Glutamatergic neuron (in vitro differentiated cells): ENCODE data around the gene FRMD7. TPM values are rescaled to one million over a fixed set of nuclear protein-coding genes. Genes with fewer than 3 reads are reported as not detected.
A peak's percentile ranks its signal among the peaks of the same experiment; 100 is the strongest.

Source experiments
- DNase-seq: peaks from one replicate; pipeline ENCODE4 v3.0.0; 2022
- H3K27ac Mint-ChIP-seq: one replicate; pipeline ENCODE4 v1.8.0; 2020; ENCODE audit warnings: mild to moderate bottlenecking, mixed read lengths, inconsistent platforms; ENCODE audit not compliant: unreplicated experiment
- H3K27me3 Mint-ChIP-seq: one replicate; pipeline ENCODE4 v1.8.0; 2020; ENCODE audit warnings: mild to moderate bottlenecking, moderate library complexity, mixed read lengths, inconsistent platforms; ENCODE audit not compliant: unreplicated experiment
- H3K36me3 Mint-ChIP-seq: one replicate; pipeline ENCODE4 v1.8.0; 2020; ENCODE audit warnings: mild to moderate bottlenecking, mixed read lengths, inconsistent platforms; ENCODE audit not compliant: unreplicated experiment
- H3K4me1 Mint-ChIP-seq: one replicate; pipeline ENCODE4 v1.8.0; 2020; ENCODE audit warnings: mild to moderate bottlenecking, low read depth, mixed read lengths, inconsistent platforms; ENCODE audit not compliant: unreplicated experiment
- H3K4me3 Mint-ChIP-seq: one replicate; pipeline ENCODE4 v1.8.0; 2020; ENCODE audit warnings: mild to moderate bottlenecking, mixed read lengths, inconsistent platforms; ENCODE audit not compliant: unreplicated experiment
- H3K9me3 Mint-ChIP-seq: one replicate; pipeline ENCODE4 v1.8.0; 2020; ENCODE audit warnings: mild to moderate bottlenecking, moderate library complexity, mixed read lengths, inconsistent platforms; ENCODE audit not compliant: unreplicated experiment
- total RNA-seq: library from RNA; stranded (reverse); fragmentation: NEBNext Ultra II Directional; extraction: Animal tissue kit (Norgen Biotek cat#: 25700); gene quantifications from one replicate; pipeline ENCODE4 v1.2.1, GENCODE V29; 2021; ENCODE audit not compliant: unreplicated experiment
- TF ChIP-seq, protein P1 (sequence below): fragments of 200-600 bp; sonication (generic); IDR thresholded peaks from one replicate; pipeline ENCODE4 v1.5.0; 2021; ENCODE audit not compliant: partially characterized antibody, unreplicated experiment

The FRMD7 gene
- total RNA-seq, 1 donor from 2014 or later = not detected

- Mint-ChIP-seq H3K27ac (no peak overlapping the region), H3K27me3 (no peaks in the 10 kb centered on the region), H3K36me3 (no peaks in the 10 kb centered on the region), H3K9me3 (no peaks in the 10 kb centered on the region), H3K4me1 (no peaks in the 10 kb centered on the region), H3K4me3 (no peak overlapping the region)
- TF ChIP-seq, protein P1, sequence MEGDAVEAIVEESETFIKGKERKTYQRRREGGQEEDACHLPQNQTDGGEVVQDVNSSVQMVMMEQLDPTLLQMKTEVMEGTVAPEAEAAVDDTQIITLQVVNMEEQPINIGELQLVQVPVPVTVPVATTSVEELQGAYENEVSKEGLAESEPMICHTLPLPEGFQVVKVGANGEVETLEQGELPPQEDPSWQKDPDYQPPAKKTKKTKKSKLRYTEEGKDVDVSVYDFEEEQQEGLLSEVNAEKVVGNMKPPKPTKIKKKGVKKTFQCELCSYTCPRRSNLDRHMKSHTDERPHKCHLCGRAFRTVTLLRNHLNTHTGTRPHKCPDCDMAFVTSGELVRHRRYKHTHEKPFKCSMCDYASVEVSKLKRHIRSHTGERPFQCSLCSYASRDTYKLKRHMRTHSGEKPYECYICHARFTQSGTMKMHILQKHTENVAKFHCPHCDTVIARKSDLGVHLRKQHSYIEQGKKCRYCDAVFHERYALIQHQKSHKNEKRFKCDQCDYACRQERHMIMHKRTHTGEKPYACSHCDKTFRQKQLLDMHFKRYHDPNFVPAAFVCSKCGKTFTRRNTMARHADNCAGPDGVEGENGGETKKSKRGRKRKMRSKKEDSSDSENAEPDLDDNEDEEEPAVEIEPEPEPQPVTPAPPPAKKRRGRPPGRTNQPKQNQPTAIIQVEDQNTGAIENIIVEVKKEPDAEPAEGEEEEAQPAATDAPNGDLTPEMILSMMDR = no peak
- no peak for DNase-seq
These were observed 1.9 kb downstream of the FRMD7 start for GRCh38 chrX:132125906-132126305.

GRCh38 chrX:132120913-132121312 lies 6.9 kb downstream of the FRMD7 start:
- no peaks in the 10 kb centered on the region for H3K4me1 Mint-ChIP-seq
- H3K9me3 Mint-ChIP-seq = peaks cover 2% of the 10 kb centered on the region
- H3K4me3 Mint-ChIP-seq = no peak overlapping the region
- DNase-seq = no peak
- TF ChIP-seq, protein P1 = no peak
- no peaks in the 10 kb centered on the region for H3K36me3 Mint-ChIP-seq
- no peak overlapping the region for H3K27ac Mint-ChIP-seq
- H3K27me3 Mint-ChIP-seq = peaks cover 2% of the 10 kb centered on the region

DNA sequence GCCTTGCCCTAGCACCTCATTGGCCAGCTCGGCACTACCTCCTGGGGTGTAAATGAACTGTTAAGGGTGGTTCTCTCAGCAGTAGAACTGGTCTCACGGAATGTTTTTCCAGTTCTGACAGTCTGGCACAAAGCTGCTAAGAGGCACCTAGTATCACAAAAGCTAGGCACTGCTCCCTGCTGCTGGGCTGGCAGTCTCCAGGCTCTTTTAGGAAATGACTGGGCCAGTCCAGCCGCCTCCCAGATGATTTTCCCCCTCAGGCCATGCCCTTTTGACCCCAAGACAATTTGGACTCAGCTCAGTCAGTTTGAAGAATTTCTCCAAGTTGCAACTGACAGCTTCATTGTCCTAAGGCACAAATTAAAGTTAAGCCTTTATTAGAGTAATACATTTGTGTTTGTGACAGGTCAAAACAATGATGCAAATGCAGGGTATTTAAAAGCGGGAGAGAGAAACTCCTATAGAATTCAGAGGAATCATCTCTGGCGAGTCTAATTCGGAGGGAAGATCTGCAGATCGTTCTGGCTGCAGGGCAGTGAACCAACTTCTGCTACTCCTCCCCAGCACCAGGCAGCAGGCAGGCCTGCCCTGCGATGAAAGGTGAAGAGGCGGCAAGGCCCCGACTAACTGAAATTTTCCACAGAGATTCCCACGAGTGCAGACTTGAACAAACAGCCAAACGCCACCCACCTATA lies 7.9 kb downstream of the FRMD7 start:
- DNase-seq = no peak
- Mint-ChIP-seq H3K4me1 (no peaks in the 10 kb centered on the region), H3K27ac (no peak overlapping the region)

DNA sequence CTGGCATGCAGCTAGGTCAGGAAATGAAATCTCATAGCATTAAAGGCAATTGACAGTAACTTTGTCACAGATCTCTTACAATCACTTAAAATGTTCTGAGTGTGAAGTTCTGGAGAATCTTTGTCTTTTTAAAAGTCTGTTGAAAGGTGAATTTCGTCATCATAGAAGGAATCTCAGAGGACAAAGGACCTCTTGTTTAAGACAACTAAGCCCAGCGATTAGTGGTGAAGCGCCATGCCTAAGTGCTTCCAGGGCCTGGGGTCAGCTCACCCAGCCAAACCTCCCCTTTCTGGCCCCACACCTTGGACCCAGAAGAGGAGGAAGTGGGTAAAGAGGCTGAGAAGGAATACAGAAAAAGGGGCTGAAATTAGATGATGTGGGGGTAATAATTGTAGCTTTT lies 8.5 kb downstream of the FRMD7 start:
- no peak overlapping the region for H3K4me3 Mint-ChIP-seq
- TF ChIP-seq, protein P1 = no peak
- no peak for DNase-seq
- peaks cover 2% of the 10 kb centered on the region for H3K27me3 Mint-ChIP-seq
- no peaks in the 10 kb centered on the region for H3K4me1 Mint-ChIP-seq
- no peak overlapping the region for H3K27ac Mint-ChIP-seq
- no peaks in the 10 kb centered on the region for H3K36me3 Mint-ChIP-seq
- H3K9me3 Mint-ChIP-seq = peaks cover 2% of the 10 kb centered on the region

More for the DNA sequence above, 7.9 kb downstream of the FRMD7 start:
- peaks cover 2% of the 10 kb centered on the region for H3K9me3 Mint-ChIP-seq
- TF ChIP-seq, protein P1 = no peak
- no peaks in the 10 kb centered on the region for H3K36me3 Mint-ChIP-seq
- H3K27me3 Mint-ChIP-seq = peaks cover 2% of the 10 kb centered on the region
- no peak overlapping the region for H3K4me3 Mint-ChIP-seq

DNA sequence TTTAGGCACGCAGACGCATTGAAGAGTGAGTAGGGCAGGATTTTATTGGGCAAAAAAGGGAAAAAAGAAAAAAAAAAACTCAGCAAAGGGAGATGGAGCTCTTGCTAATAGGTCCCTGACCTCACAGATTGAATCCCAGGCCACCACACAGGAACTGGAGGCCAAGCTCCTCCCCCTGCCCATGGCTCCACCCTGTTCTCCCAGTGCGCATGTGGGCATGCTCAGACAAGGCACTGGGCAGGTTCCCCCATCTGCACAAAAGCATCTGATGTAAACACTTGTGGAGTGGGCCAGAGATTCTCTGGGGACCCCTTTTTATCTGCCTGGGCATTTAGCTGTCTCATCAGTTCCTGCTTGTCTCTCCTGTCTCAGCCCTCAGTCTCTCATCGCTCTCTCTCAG lies 9.5 kb downstream of the FRMD7 start:
- Mint-ChIP-seq H3K27ac (no peak overlapping the region), H3K9me3 (peaks cover 2% of the 10 kb centered on the region), H3K27me3 (peaks cover 2% of the 10 kb centered on the region), H3K4me3 (no peak overlapping the region), H3K4me1 (no peaks in the 10 kb centered on the region), H3K36me3 (no peaks in the 10 kb centered on the region)
- DNase-seq = peak; percentile 26
- TF ChIP-seq, protein P1 = no peak
